Endometrial microvascular endothelial cells (primary cell): ENCODE results near the gene TLN1. TPM values are rescaled to one million over a fixed set of nuclear protein-coding genes. Genes with fewer than 3 reads are reported as not detected.

Source experiments
- in situ Hi-C: cut with HindIII; loops from 2 replicates; pipeline ENCODE4 v1.10.0; 2017; ENCODE audit warnings: low sequenced_read_pairs, low pct_unique_long_range_greater_than_20kb; ENCODE audit errors: inconsistent ontology term
- total RNA-seq: library from RNA; depleted of rRNA; stranded (reverse); fragments of >200 nt; gene quantifications from one replicate; pipeline ENCODE4 v1.2.3, GENCODE V29; 2015; ENCODE audit errors: inconsistent ontology term

TLN1 gene
- total RNA-seq, 1 donor from 2014 or later: 358 TPM

GRCh38 chr9:35755071-35755470 lies 23.1 kb upstream of the TLN1 start:
- in situ Hi-C loops: no loop called here

DNA sequence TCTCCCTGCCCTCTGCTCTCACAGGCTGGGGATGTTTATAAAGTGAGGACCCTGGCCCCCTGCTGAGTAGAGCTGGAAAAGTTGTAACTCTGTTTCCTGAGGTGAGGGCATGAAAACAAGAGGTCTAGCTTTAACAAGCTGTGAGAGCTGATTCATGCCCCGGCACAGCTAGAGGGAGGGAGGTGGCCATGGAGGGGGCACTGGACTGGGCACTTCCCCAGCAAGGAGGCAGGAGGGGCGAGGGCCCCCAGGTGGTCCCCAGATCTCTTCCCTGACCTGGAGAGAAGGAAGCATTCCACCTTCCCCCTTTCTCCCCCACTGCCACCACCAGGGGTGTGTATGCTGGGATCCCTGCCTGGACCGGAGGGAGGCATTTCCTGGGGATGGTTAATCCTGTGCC lies 22.3 kb upstream of the TLN1 start, which contains the start of gene MSMP:
Gene MSMP (minus strand): TSS at position 13 of the 400 bp plus-strand sequence. CDS start 147 bp downstream, outside the sequence.
- in situ Hi-C loops: no loop called here

- in situ Hi-C loops: no loop called here
Observed at GRCh38 chr9:35753466-35753865, 21.5 kb upstream of the TLN1 start.

DNA sequence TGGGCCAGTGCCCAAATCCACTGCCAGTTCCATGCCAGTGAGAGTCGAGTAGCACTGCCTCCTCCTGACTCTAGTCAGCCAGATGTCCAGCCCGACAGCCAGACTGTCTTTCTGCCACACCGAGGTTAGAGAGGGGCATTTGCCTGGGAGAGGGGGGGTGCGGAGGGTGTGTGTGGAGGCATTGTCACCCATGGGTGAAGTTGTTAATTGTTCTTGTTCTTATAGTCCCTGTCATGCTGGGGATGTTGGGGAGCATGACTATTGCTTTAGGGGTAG lies 18.2 kb upstream of the TLN1 start:
- in situ Hi-C loops: no loop called here

- in situ Hi-C loops: loop anchor here (10.0 kb wide), 1 partner anchor 75 kb away; the partner anchor contains the start of genes FAM221B and TMEM8B
Observed at GRCh38 chr9:35749515-35750255, 17.7 kb upstream of the TLN1 start.

DNA sequence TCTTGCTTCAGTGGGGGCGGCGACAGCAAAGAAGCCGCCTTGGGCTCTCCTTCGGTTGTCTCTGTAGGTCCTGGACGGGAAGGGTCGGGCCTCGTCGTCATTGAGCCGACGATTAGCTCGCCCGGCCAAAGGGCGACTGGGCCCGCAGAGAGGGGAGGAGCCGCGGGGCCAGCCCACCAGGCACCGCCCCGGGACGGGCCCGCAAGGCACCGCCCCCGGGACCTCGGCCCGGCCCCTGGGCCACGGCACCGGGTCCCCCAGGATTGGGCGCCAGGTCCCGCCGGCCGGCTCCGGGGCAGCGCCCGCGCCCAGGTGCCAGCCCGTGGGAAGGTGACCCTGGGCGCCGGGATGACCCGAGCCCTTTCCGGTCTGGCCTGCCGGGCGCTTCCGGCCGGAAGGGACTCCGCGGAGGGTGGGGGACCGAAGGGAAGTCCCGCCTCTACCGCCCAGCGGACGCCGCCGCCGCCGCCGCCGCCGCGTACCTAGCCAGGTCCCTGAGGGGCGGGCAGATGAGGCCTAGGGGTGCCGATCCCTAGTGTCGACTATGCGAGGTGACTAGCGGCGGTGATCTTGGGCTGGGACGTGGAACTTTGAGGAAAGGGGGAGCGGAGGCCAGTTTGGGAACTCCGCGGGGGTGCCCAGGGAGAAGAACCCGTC lies 17.0 kb upstream of the TLN1 start, which contains the start of the genes GBA2 and RGP1:
Gene GBA2 (minus strand): TSS at position 371 of the 657 bp plus-strand sequence. CDS start 524 bp downstream, outside the sequence.
Gene RGP1 (plus strand): TSS at position 430 of the 657 bp plus-strand sequence. CDS start 469 bp downstream, outside the sequence.
- in situ Hi-C loops: loop anchor here (10.0 kb wide), 1 partner anchor 76 kb away; the partner anchor contains the start of genes FAM221B and TMEM8B

DNA sequence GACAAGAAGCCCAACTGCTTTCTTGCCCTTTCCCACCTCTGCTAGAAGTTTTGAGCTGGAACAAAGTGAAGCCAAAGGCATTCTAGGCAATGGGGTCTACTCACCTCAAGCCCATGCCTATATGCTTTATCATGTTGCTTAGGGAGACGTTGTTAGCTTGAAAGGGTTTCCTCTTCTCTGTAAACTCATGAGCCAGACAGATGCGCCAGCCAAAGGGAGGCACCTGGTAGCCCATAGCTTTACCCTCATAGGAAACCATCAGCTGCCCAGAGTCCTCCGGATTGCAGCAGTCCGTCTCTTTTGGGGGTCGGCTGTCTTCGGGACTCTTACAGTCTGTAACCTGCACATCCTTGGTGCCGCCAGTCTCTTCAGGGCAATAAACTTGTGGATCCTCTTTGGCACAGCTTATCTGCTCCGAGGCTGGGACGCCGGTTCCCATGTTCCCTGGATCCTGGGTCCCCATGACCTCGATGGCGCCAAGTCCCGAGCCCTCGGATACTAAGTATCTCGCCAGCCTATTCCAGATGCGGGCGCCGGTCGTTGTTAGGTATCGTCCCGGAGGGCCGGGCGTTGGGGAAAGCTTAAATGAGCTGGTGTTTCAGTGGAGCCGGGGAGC lies 16.4 kb upstream of the TLN1 start:
- in situ Hi-C loops: loop anchor here (10.0 kb wide), 1 partner anchor 76 kb away; the partner anchor contains the start of genes FAM221B and TMEM8B

DNA sequence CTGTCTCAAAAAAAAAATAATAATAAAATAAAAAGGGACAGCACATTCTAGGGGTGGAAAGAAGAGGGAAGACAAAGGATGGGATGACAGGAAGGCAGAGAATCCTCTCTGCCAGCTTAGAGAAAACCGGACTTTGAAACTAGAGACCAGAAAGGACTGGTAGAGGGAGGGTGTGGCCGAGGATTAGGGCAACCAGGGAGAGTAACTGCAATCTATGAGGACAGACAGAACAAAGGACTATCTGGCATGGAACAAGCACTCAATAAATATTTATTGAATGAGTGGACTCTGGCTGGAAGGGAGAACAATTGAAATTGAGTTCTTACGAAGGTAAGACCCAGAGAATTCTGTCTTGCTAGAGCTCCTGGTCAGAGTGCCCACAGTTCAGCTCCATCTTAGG lies 14.6 kb upstream of the TLN1 start:
- in situ Hi-C loops: loop anchor here (10.0 kb wide), 1 partner anchor 78 kb away; the partner anchor contains the start of genes FAM221B and TMEM8B

DNA sequence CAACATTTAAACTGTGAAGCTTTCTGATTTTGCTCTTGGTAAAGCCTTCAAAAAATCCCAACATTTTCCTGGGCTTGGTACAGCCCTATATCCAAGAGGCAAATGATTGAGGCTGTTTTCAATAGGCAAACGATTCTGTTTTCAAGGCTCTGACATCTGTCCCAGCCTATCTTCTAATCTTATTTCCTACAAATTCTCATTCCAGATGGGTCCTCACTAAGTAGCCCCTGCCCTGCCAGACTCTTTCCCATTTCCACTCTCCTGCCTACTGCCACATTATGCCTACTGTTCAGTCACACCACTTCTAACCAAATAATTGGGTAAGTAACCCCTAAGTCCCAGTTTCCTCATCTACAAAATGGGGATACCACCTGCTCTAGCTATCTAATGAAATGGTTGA lies 13.6 kb upstream of the TLN1 start:
- in situ Hi-C loops: loop anchor here (10.0 kb wide), 1 partner anchor 79 kb away; the partner anchor contains the start of genes FAM221B and TMEM8B

- in situ Hi-C loops: loop anchor here (10.0 kb wide), 1 partner anchor 81 kb away; the partner anchor contains the start of genes FAM221B and TMEM8B
Observed at GRCh38 chr9:35743880-35744518, 12.0 kb upstream of the TLN1 start.

GRCh38 chr9:35743452-35743851 lies 11.5 kb upstream of the TLN1 start:
- in situ Hi-C loops: loop anchor here (10.0 kb wide), 1 partner anchor 81 kb away; the partner anchor contains the start of genes FAM221B and TMEM8B

GRCh38 chr9:35741740-35742139 lies 9.7 kb upstream of the TLN1 start:
- in situ Hi-C loops: loop anchor here (10.0 kb wide), 1 partner anchor 83 kb away; the partner anchor contains the start of genes FAM221B and TMEM8B

GRCh38 chr9:35740243-35740642 lies 8.2 kb upstream of the TLN1 start:
- in situ Hi-C loops: loop anchor here (10.0 kb wide), 1 partner anchor 85 kb away; the partner anchor contains the start of genes FAM221B and TMEM8B

DNA sequence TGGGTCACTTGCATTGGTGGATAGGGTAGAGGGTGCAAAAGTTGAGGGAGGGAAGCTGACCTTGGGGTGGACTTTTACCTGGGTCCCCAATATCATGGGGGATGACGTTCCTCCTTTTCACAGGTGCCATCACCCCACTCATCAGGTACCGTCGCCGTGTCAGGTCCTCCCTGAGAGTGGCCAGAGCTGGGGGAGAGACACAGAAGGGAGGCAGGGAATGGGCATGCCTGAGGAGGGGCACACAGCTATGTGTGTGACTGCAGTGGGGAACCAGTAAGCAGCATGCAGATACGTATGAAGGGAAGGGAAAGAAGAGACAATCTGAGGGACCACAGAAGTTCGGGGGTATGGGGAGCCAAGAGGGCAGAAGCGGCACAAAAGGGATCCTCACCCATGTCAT lies 6.9 kb upstream of the TLN1 start:
- in situ Hi-C loops: no loop called here

GRCh38 chr9:35738186-35738585 lies 6.2 kb upstream of the TLN1 start:
- in situ Hi-C loops: no loop called here

DNA sequence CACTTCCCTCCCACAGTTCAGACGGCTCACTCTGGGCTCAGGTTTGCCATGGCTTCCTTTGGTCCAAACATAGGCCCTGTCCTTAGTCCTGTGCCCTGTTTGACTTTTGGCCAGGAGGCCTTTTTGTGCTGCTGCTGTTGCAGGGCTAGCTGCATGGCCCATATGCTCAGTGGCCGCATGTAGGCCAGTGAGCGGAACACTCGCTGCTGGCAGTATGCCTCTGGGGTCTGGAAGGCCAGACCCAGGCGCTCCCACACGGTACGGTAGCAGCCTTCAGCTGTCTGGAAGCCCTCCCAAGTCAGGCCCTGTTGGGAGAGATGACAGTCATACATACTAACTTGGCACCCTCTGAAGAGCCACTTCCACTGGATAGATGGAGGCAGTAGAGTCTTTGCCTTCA lies 5.1 kb upstream of the TLN1 start:
- in situ Hi-C loops: no loop called here

- in situ Hi-C loops: no loop called here
Observed at GRCh38 chr9:35736201-35736633, 4.2 kb upstream of the TLN1 start.

GRCh38 chr9:35734096-35734495 lies 2.1 kb upstream of the TLN1 start:
- in situ Hi-C loops: no loop called here
